IgD-negative memory B cell (primary cell): ENCODE data around the gene BLM. TPM values are rescaled to one million over a fixed set of nuclear protein-coding genes. Genes with fewer than 3 reads are reported as not detected.
A peak's percentile ranks its signal among the peaks of the same experiment; 100 is the strongest.

Source experiments
- H3K27ac Mint-ChIP-seq, 3 donors: one replicate each; pipeline ENCODE4 v1.8.0; 2020 to 2022; ENCODE audit warnings: mild to moderate bottlenecking in 3 of 3, mixed read lengths in 3 of 3, moderate library complexity in 1 of 3
- H3K27me3 Mint-ChIP-seq: one replicate; pipeline ENCODE4 v1.8.0; 2021; ENCODE audit warnings: mixed read lengths
- H3K36me3 Mint-ChIP-seq: one replicate; pipeline ENCODE4 v1.8.0; 2020; ENCODE audit warnings: mild to moderate bottlenecking, mixed read lengths
- H3K4me1 Mint-ChIP-seq, 3 donors: one replicate each; pipeline ENCODE4 v1.8.0; 2020 to 2022; ENCODE audit warnings: mixed read lengths in 3 of 3, mild to moderate bottlenecking in 1 of 3
- H3K4me3 Mint-ChIP-seq, 4 donors: one replicate each; pipeline ENCODE4 v1.8.0; 2020 to 2022; ENCODE audit warnings: mild to moderate bottlenecking in 4 of 4, mixed read lengths in 4 of 4, moderate library complexity in 3 of 4
- H3K9me3 Mint-ChIP-seq, 3 donors: one replicate each; pipeline ENCODE4 v1.8.0; 2020 to 2021; ENCODE audit warnings: mixed read lengths in 3 of 3, mild to moderate bottlenecking in 1 of 3
- polyA plus RNA-seq: library from polyadenylated mRNA; unstranded; fragments of 300-500 nt; fragmentation: Illumina TruSeq; gene quantifications from one replicate; pipeline ENCODE4 v1.2.3, GENCODE V29; 2021

Gene BLM
- polyA plus RNA-seq, 1 donor from 2014 or later: 14.4 TPM

DNA sequence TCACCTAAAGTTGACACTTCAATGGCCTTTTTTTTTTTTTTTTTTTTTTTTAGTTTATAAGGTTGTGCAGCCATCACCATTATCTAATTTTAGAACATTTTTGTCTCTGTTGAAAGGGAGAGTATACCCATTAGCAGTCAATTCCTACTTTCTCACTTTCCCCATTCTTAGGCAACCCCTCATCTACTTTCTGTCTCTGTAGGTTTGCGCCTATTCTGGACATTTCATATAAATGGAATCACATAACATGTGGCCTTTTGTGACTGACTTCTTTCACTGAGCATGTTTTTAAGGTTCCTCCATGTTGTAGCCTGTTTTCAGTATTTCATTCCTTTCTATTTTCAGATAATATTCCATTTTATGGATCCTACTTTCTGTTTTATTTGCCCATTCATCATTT lies 56.3 kb downstream of the BLM start:
- Mint-ChIP-seq H3K27me3 (no peaks in the 10 kb centered on the region), H3K27ac (no peak overlapping the region), H3K9me3 (no peaks in the 10 kb centered on the region), H3K4me3 (no peak overlapping the region), H3K4me1 (peaks cover 2 to 3% (median 3%) of the 10 kb centered on the region in 3 donors), H3K36me3 (peaks cover 9% of the 10 kb centered on the region)

DNA sequence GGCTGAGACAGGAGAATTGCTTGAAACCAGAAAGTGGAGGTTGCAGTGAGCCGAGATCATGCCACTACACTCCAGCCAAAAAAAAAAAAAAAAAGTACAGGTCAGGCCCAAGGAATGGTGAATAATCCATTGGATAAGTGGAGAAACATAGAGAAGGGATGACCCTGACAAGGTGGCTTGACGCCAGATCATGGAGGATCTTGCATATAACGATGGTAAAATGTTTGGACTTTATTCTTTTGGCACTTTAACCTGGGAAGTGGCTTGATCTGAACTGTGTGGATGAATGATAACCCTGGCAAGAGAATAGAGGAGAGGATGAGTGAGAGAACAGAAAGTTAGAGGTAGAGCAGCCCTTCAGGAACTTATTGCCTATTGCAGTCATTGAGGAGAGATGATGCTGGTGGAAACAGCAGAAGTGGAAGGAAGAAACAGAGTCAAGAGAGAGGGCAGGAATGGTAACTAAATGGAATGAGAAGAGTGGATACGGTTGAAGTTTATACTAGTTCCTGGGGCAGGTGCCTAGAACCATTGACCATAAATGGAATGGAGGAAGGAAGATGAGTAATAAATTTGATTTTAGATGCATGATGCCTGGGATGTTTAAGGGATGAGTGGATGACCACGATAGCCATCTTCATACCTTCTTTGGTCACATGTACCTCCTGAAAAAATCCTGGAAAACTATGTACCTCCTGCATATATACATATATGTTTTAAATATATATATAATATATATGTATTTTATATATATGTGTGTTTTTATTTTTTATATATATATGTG lies 57.8 kb downstream of the BLM start:
- Mint-ChIP-seq H3K27me3 (no peaks in the 10 kb centered on the region), H3K4me3 (no peak overlapping the region), H3K4me1 (peaks cover 3 to 9% (median 7%) of the 10 kb centered on the region in 3 donors), H3K27ac (no peak overlapping the region), H3K9me3 (peaks cover 0 to 3% (median 0%) of the 10 kb centered on the region in 3 donors), H3K36me3 (peaks cover 7% of the 10 kb centered on the region)

DNA sequence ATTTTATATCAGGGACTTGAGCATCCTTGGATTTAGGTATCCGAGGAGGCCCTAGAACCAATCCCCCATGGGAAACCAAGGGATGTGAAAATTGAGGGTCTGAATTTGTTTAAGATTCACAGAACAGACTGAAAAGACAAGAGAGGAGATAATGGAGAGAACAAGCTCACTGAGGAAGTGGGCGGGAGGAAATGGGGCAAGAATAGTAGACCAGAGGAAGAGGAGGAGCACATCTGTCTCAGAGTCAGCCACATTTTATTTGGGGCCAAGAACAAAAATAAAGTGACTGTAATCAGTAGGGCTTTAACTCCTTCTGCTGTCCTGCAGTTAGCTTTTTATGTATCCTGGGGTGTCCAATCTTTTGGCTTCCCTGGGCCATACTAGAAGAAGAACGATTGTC lies 63.8 kb downstream of the BLM start:
- peak overlapping the region in 2 of 3 donors; percentile 0 to 27 for H3K27ac Mint-ChIP-seq
- H3K9me3 Mint-ChIP-seq: peaks cover 0 to 3% (median 0%) of the 10 kb centered on the region in 3 donors
- H3K4me3 Mint-ChIP-seq: peak overlapping the region in 2 of 4 donors; percentile 20 to 90
- peaks cover 28 to 38% (median 34%) of the 10 kb centered on the region in 3 donors for H3K4me1 Mint-ChIP-seq
- H3K27me3 Mint-ChIP-seq: no peaks in the 10 kb centered on the region
- peaks cover 7% of the 10 kb centered on the region for H3K36me3 Mint-ChIP-seq

DNA sequence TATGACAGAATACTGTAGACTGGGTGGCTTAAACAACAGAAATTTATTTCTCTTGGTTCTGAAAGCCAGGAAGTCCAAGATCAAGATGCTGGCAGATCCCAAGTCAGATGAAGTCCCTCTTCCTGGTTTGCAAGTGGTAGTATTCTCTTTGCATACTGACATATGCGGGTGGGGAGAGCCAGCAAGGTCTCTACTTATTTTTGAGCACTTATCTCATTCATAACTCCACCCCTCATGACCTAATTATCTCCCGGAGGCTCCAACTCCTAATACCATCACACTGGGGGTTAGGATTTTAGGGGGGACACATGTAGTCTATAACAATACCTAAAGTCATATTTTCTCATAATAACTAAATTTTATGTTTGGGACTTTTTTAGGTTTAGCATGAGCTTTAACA lies 65.3 kb downstream of the BLM start:
- Mint-ChIP-seq H3K36me3 (peaks cover 7% of the 10 kb centered on the region), H3K4me1 (peaks cover 40 to 50% (median 42%) of the 10 kb centered on the region in 3 donors), H3K27ac (peak overlapping the region in 1 of 3 donors; percentile 68), H3K9me3 (peaks cover 0 to 3% (median 0%) of the 10 kb centered on the region in 3 donors), H3K27me3 (no peaks in the 10 kb centered on the region), H3K4me3 (peak overlapping the region in 1 of 4 donors; percentile 18)

GRCh38 chr15:90787881-90788280 lies 70.7 kb downstream of the BLM start:
- H3K9me3 Mint-ChIP-seq: no peaks in the 10 kb centered on the region
- peaks cover 21 to 27% (median 26%) of the 10 kb centered on the region in 3 donors for H3K4me1 Mint-ChIP-seq
- H3K36me3 Mint-ChIP-seq: peaks cover 6% of the 10 kb centered on the region
- H3K27me3 Mint-ChIP-seq: no peaks in the 10 kb centered on the region
- no peak overlapping the region for H3K27ac Mint-ChIP-seq
- H3K4me3 Mint-ChIP-seq: peak overlapping the region in 2 of 4 donors; percentile 47 to 68

DNA sequence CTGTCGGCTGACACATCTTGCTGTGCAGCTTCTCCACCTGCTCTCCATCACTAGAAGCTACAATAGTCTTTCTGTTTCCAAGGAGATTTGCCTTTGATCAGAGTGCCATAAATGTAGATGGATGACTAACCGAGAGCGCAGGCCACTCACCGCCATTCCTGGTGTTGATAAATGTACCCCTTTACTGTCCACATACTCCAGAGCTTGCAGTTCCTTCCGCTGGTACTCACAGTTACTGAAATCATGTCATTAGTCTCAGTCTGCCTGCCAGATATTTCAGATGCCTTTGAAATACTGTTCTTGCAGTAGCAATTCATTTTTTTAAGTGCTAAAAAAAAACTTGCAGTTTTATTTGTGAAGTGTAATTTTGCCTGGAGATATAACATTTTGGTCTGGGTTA lies 72.3 kb downstream of the BLM start:
- Mint-ChIP-seq H3K9me3 (no peaks in the 10 kb centered on the region), H3K36me3 (peaks cover 6% of the 10 kb centered on the region), H3K27ac (no peak overlapping the region), H3K4me1 (peaks cover 21 to 24% (median 23%) of the 10 kb centered on the region in 3 donors), H3K4me3 (no peak overlapping the region), H3K27me3 (no peaks in the 10 kb centered on the region)

- Mint-ChIP-seq H3K36me3 (peaks cover 6% of the 10 kb centered on the region), H3K4me1 (peaks cover 16 to 23% (median 20%) of the 10 kb centered on the region in 3 donors), H3K9me3 (no peaks in the 10 kb centered on the region), H3K27me3 (no peaks in the 10 kb centered on the region), H3K27ac (no peak overlapping the region), H3K4me3 (no peak overlapping the region)
Measured at GRCh38 chr15:90790057-90790456, 72.9 kb downstream of the BLM start.

- no peaks in the 10 kb centered on the region for H3K9me3 Mint-ChIP-seq
- no peak overlapping the region for H3K27ac Mint-ChIP-seq
- no peaks in the 10 kb centered on the region for H3K27me3 Mint-ChIP-seq
- H3K4me1 Mint-ChIP-seq: peaks cover 11 to 20% (median 17%) of the 10 kb centered on the region in 3 donors
- H3K36me3 Mint-ChIP-seq: peaks cover 4% of the 10 kb centered on the region
- no peak overlapping the region for H3K4me3 Mint-ChIP-seq
Measured at GRCh38 chr15:90790561-90790960, 73.4 kb downstream of the BLM start.

DNA sequence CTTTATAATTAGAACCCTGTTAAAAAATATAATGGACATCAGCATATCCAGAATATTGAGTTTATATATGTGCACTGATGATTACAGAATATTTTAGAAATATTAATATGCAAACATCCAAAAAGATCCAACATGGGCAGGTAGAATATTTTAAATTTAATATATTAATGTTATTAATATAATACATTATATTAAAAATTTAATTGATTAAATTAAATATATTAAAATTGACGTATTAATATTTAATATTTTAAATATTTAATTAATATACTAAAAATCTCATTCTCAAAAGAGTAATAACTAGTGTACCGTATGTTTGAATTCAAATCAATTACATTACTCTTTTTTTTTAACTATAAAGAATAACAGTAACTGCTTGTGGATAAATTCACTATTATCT lies 77.4 kb downstream of the BLM start:
- Mint-ChIP-seq H3K4me3 (no peak overlapping the region), H3K9me3 (no peaks in the 10 kb centered on the region), H3K36me3 (peaks cover 14% of the 10 kb centered on the region), H3K27ac (no peak overlapping the region), H3K4me1 (peaks cover 0 to 2% (median 1%) of the 10 kb centered on the region in 3 donors), H3K27me3 (no peaks in the 10 kb centered on the region)

- Mint-ChIP-seq H3K27me3 (no peaks in the 10 kb centered on the region), H3K27ac (no peak overlapping the region), H3K4me1 (peaks cover 1 to 9% (median 5%) of the 10 kb centered on the region in 3 donors), H3K36me3 (peaks cover 13% of the 10 kb centered on the region), H3K4me3 (no peak overlapping the region), H3K9me3 (no peaks in the 10 kb centered on the region)
Measured at GRCh38 chr15:90799639-90800170, 82.6 kb downstream of the BLM start.

GRCh38 chr15:90801803-90802202 lies 84.7 kb downstream of the BLM start:
- Mint-ChIP-seq H3K27ac (no peak overlapping the region), H3K27me3 (no peaks in the 10 kb centered on the region), H3K4me3 (no peak overlapping the region), H3K4me1 (peaks cover 4 to 9% (median 5%) of the 10 kb centered on the region in 3 donors), H3K9me3 (no peaks in the 10 kb centered on the region), H3K36me3 (peaks cover 12% of the 10 kb centered on the region)

DNA sequence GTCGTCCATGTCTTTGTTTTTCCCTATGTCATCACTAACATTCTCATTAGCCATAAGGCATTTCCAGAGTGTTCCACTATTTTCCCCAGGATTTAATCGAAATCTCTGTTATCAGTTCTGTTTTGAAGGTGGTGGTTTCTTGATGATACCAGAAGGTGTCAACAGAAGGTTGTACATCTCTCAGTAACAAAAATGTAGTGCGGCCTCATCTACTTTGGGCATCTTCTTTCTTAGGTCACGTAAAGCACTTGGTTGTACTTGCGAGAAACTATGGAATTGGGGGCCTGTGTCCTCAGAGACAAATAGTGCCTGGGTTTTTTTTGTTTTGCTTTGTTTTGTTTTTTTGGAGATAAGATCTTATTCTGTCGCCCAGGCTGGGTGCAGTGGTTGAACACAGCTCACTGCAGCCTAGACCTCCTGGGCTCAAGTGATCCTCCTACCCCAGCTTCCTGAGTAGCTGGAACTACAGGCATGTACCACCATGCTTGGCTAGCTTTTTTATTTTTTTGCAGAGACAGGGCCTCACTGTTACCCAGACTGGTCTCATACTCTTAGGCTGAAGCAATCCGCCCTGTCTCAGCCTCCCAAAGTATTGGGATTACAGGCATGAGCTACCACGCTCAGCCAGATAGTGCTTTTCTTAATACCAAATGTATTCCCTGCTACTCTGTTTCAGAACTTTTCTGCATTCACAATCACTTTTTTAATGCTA lies 90.1 kb downstream of the BLM start:
- H3K27me3 Mint-ChIP-seq: no peaks in the 10 kb centered on the region
- H3K9me3 Mint-ChIP-seq: no peaks in the 10 kb centered on the region
- peak overlapping the region; percentile 46 to 80 (median 66) for H3K4me3 Mint-ChIP-seq
- peaks cover 11% of the 10 kb centered on the region for H3K36me3 Mint-ChIP-seq
- H3K4me1 Mint-ChIP-seq: peaks cover 37 to 45% (median 41%) of the 10 kb centered on the region in 3 donors
- no peak overlapping the region for H3K27ac Mint-ChIP-seq

GRCh38 chr15:90807786-90808086 lies 90.6 kb downstream of the BLM start:
- H3K36me3 Mint-ChIP-seq: peaks cover 16% of the 10 kb centered on the region

DNA sequence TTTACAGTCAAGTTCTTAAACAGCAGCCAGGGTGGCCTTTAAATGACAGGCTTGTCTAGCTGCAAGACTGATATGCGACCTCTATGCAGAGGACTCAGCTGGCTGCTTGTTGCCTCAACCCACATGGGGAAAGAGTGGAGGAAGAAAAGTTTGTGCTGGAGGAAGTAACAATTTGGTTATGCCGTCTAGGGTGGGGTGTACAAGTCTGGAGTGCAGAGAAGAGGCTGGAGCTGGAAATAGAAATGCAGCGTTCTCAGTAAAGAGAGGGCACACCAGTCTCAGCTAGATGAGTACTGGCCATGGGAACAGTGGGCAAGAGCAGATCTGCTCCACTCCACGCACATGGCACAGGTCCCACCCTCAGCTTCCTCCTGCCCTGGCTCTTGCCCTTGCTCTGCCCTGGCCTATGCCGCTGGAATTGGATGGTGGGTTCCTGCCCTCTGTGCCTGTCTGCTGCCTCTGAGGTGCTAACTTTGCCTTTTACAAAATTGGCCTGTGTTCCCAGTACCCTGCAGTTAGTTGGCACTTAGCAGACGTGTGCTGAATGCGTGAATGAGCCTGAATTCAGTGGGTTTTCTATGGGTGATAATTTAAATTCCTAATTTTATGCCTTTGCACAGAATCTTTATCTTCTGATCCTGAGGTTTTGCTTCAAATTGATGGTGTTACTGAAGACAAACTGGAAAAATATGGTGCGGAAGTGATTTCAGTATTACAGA lies 91.5 kb downstream of the BLM start:
- Mint-ChIP-seq H3K36me3 (peaks cover 20% of the 10 kb centered on the region), H3K4me3 (peak overlapping the region; percentile 46 to 93 (median 82)), H3K9me3 (no peaks in the 10 kb centered on the region), H3K27me3 (no peaks in the 10 kb centered on the region), H3K4me1 (peaks cover 40 to 45% (median 45%) of the 10 kb centered on the region in 3 donors), H3K27ac (peak overlapping the region in 2 of 3 donors; percentile 78 to 80)

More at GRCh38 chr15:90807786-90808086, 90.6 kb downstream of the BLM start:
- peak overlapping the region in 3 of 4 donors; percentile 46 to 80 (median 46) for H3K4me3 Mint-ChIP-seq
- no peaks in the 10 kb centered on the region for H3K27me3 Mint-ChIP-seq
- no peaks in the 10 kb centered on the region for H3K9me3 Mint-ChIP-seq
- no peak overlapping the region for H3K27ac Mint-ChIP-seq
- H3K4me1 Mint-ChIP-seq: peaks cover 41 to 45% (median 44%) of the 10 kb centered on the region in 3 donors

- peak overlapping the region in 3 of 4 donors; percentile 46 to 93 (median 48) for H3K4me3 Mint-ChIP-seq
- no peaks in the 10 kb centered on the region for H3K27me3 Mint-ChIP-seq
- H3K27ac Mint-ChIP-seq: peak overlapping the region in 2 of 3 donors; percentile 0 to 78
- peaks cover 40 to 48% (median 45%) of the 10 kb centered on the region in 3 donors for H3K4me1 Mint-ChIP-seq
- H3K36me3 Mint-ChIP-seq: peaks cover 18% of the 10 kb centered on the region
- no peaks in the 10 kb centered on the region for H3K9me3 Mint-ChIP-seq
Measured at GRCh38 chr15:90809536-90809935, 92.4 kb downstream of the BLM start.
